GM21717 (cell line): Measurements from ENCODE around the gene VAV1.
"Not testable (repeated sequence)": the region's sequence is repeated elsewhere in the genome, so short reads cannot be mapped to it uniquely, and the experiment has no call there.

Experiments
- ATAC-seq: cut with Tn5 transposase; IDR thresholded peaks from one replicate; pipeline ENCODE4 v1.9.1; 2021; ENCODE audit warnings: mild to moderate bottlenecking, moderate library complexity; ENCODE audit not compliant: unreplicated experiment

VAV1 gene

GRCh38 chr19:6779206-6779605, 6.7 kb downstream of the VAV1 start:
- ATAC-seq, result no peak

GRCh38 chr19:6787393-6787792, 14.9 kb downstream of the VAV1 start:
- no peak for ATAC-seq

GRCh38 chr19:6788896-6789295, 16.4 kb downstream of the VAV1 start:
- no peak for ATAC-seq

GRCh38 chr19:6790194-6791128, 18.0 kb downstream of the VAV1 start:
- ATAC-seq, result no peak

GRCh38 chr19:6791237-6791636, 18.7 kb downstream of the VAV1 start:
- no peak for ATAC-seq

- no peak for ATAC-seq
These were observed 20.9 kb downstream of the VAV1 start for GRCh38 chr19:6793411-6793810.

- no peak for ATAC-seq
These were observed 21.5 kb downstream of the VAV1 start for GRCh38 chr19:6793973-6794372.

GRCh38 chr19:6794686-6795431, 22.4 kb downstream of the VAV1 start:
- ATAC-seq, result no peak

- no peak for ATAC-seq
These were observed 23.8 kb downstream of the VAV1 start for GRCh38 chr19:6796278-6796677.

GRCh38 chr19:6797646-6798045, 25.1 kb downstream of the VAV1 start:
- no peak for ATAC-seq

GRCh38 chr19:6800160-6800790, 27.8 kb downstream of the VAV1 start:
- not testable (repeated sequence) for ATAC-seq

- peak; percentile 18 for ATAC-seq
These were observed 28.5 kb downstream of the VAV1 start for GRCh38 chr19:6800991-6801484.

GRCh38 chr19:6801485-6802086, 29.1 kb downstream of the VAV1 start:
- peak; percentile 37 for ATAC-seq

- peak; percentile 37 for ATAC-seq
These were observed 30.0 kb downstream of the VAV1 start for GRCh38 chr19:6802336-6803035.

GRCh38 chr19:6803036-6803404, 30.5 kb downstream of the VAV1 start:
- no peak for ATAC-seq

GRCh38 chr19:6806488-6806887, 34.0 kb downstream of the VAV1 start:
- no peak for ATAC-seq

GRCh38 chr19:6807291-6807690, 34.8 kb downstream of the VAV1 start:
- no peak for ATAC-seq

GRCh38 chr19:6808494-6808893, 36.0 kb downstream of the VAV1 start:
- no peak for ATAC-seq

GRCh38 chr19:6809262-6809661, 36.8 kb downstream of the VAV1 start:
- ATAC-seq, result no peak

GRCh38 chr19:6811378-6811777, 38.9 kb downstream of the VAV1 start:
- ATAC-seq, result no peak
